Upper lobe of left lung (tissue), 4 donors: ENCODE results near the gene FRG2C.
"Not testable (repeated sequence)": the region's sequence is repeated elsewhere in the genome, so short reads cannot be mapped to it uniquely, and the experiment has no call there.

Experiments used
- CTCF ChIP-seq, 6 experiments: fragments of 450-650 bp in 4 of 6; fragments of 200-600 bp in 2 of 6; sonication (generic) in 2 of 6; IDR thresholded peaks; one replicate each; pipeline ENCODE4 v1.5.1; 2016 to 2019; ENCODE audit warnings: antibody characterized with exemption in 6 of 6
- POLR2A ChIP-seq, 4 donors: fragments of 450-650 bp; IDR thresholded peaks; one replicate each; pipeline ENCODE4 v1.5.1; 2016 to 2017; ENCODE audit warnings: antibody characterized with exemption in 4 of 4, mild to moderate bottlenecking in 2 of 4
- POLR2AphosphoS5 ChIP-seq, 2 donors: sonication (generic); formaldehyde crosslinking; IDR thresholded peaks; one replicate each; pipeline ENCODE4 v1.5.1; 2017; ENCODE audit warnings: antibody characterized with exemption in 2 of 2

GRCh38 chr3:75619481-75620031 lies 44.6 kb upstream of the FRG2C start:
- not testable (repeated sequence) for TF ChIP-seq CTCF, POLR2A, POLR2AphosphoS5 (IDR thresholded peaks at IDR 0.05)
